ENCODE measurements around the gene LARGE1.

GRCh38 chr22:33440756-33441155 lies 479.5 kb downstream of the LARGE1 start:
- TF ChIP-seq POLR2A (IDR thresholded peaks at IDR 0.05), result no peak
- no peak for TF ChIP-seq CTCF (IDR thresholded peaks at IDR 0.05)
- TF ChIP-seq EP300 (IDR thresholded peaks at IDR 0.05), result no peak

Data from tibial nerve (tissue), 4 donors.